Cortex of kidney (tissue), 1 donor: ENCODE data around the gene ANKRD55.
"Not testable (repeated sequence)": the region's sequence is repeated elsewhere in the genome, so short reads cannot be mapped to it uniquely, and the experiment has no call there.

ENCODE experiments used
- DNase-seq: peaks from one replicate; lab custom pipeline; 2025; lab: John Stamatoyannopoulos, UW

ANKRD55 gene

DNA sequence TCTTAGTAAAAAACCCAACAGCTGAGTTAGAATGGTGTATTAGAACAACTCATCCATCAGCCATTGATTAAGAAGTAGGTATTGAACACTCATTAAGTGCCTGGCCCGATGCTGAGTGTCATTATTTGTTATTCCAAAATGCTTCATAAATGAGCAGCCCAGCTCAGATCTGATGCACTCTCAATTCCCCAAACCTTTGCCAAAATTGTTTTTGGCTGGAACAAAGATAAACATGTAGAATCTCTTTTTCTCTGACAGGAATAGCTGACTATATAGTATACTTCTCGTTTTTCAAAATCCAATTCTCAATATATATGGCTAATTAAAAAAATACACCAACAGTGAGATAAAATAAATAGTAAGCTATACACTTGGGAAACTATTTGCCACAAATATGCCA lies 20.0 kb upstream of the ANKRD55 start:
- DNase-seq: no peak

- no peak for DNase-seq
These were observed 18.9 kb upstream of the ANKRD55 start for GRCh38 chr5:56251918-56252553.

DNA sequence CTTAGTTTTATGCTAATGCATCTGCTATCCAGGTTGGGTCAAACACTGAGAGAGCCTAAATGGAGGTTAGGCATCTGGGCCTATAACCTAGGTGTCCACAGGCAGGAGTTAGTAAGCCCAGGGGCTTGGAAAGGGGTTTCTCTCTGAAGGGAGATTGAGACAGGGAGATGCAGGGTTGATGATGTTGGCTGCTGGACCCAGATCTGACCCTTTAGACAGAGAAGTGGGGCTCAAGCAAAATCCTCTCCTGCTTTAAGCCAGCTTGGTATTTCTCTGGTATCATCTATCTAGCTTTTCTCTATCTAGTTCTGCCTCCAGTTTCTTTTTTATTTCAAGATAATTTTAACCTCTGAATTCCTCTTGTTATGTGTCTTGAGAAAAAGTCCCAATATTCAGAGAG lies 18.3 kb upstream of the ANKRD55 start:
- DNase-seq: no peak

DNA sequence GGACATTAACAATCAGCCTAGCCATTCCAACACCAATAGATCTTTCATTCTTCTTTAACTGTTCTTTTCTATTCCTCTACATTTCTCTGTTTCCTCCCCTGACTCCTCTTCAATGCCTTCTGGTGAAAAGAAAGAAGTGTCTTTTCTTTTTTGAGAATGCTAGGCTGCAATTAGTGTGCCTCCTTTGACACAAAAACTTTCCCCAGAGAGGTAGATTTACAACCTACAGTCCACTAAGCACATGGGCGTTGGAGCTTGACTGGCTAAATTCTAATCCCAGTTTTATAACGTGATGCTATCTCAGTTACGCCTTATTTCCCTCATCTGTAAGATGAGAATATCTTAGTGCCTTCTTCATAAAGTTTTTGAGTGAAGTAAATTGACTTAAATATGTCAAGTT lies 16.9 kb upstream of the ANKRD55 start:
- no peak for DNase-seq

GRCh38 chr5:56249085-56249484 lies 16.0 kb upstream of the ANKRD55 start:
- not testable (repeated sequence) for DNase-seq

DNA sequence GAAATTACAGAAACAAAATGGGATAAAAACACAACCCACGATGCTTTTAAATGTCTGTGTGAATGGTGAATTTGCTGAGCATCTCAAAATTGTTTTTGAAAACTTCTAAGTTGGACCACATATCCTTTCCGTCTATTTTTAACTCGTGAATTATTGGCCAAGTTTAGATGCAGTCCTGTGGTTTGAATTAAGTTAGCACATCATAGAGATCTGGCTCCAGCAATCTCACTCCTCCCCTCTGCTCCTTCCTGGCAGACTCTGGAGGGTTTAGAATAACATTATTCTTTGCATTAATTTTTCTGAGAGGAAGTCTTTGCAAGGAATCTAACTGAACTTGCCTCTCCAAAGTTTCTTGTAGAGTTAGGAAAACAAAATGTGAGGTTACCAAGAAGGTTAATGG lies 14.5 kb upstream of the ANKRD55 start:
- DNase-seq: no peak

DNA sequence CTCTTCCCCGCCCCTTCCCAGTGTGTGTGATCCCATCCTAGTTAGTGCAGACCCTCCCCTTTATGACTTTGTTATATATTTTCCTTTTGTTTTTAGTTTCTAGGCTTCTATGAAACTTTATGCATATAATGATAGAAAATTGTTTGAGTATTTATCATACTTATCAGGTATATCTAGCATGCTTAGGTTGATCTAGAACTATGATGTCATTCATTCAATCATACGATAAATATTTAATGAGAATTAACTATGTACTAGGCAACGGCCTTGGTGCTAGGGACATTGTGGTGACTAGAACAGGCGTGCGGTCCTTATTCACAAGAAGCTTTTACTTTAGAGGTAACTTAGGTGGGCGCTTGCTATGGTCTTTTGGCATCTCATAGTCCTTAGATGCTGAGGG lies 13.6 kb upstream of the ANKRD55 start:
- no peak for DNase-seq

GRCh38 chr5:56245481-56245880 lies 12.4 kb upstream of the ANKRD55 start:
- DNase-seq: no peak

DNA sequence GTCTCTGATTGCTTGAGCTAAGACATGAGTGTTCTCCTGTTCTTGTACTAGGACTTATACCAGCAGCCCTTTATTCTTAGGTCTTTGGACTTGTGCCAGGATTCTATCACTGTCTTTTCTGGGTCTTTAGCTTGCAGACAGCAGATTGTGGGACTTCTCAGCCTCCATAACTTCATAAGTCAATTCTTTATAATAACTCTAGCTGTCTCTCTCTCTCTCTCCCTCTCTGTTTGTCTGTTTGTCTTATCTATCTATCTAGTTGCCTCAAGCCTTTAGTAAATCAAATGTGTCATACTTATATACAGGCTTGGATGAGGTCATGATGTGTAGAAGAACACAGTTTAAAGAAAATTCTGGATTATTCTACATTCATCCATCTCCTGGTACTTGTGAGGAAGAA lies 11.5 kb upstream of the ANKRD55 start:
- DNase-seq: no peak

GRCh38 chr5:56242271-56242670 lies 9.1 kb upstream of the ANKRD55 start:
- not testable (repeated sequence) for DNase-seq

GRCh38 chr5:56232538-56232937 lies 592 bp downstream of the ANKRD55 start:
- DNase-seq: no peak

DNA sequence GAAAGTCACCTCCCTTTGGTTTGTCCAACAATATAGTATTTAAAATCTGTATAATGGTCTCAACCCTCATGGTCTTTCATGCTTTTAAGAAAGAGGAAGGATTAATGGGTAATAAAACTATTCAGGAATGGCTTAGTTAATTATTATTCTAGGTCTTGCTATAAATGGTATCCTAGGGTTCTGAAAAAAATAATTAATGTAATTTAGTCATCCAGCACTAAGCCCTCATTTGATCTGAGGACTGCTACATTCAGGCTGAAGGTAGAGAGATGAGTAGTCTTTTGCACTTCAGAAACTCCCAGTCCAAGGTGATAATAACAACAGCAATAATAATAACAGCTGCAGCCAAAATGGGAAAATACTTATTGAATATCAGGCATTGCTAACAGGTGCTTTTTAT lies 2.6 kb downstream of the ANKRD55 start:
- DNase-seq: no peak

GRCh38 chr5:56229111-56229510 lies 4.0 kb downstream of the ANKRD55 start:
- DNase-seq: no peak

DNA sequence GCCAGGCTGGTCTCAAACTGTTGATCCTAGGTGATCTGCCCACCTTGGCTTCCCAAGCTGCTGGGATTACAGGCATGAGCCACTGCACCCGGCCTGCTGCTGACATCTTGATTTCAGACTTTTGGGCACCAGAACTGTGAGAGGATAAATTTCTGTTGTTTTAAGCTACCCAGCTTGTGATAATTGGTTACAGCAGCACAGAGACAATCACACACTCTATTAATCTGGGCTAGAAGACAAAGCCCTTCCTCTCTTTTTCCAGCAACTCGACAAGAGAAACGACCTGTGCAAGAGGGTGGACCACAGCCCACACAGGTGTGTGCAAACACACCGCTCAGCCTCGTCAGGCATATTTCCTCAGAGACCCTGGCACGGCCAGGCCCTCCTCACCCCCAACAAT lies 4.5 kb downstream of the ANKRD55 start:
- no peak for DNase-seq

DNA sequence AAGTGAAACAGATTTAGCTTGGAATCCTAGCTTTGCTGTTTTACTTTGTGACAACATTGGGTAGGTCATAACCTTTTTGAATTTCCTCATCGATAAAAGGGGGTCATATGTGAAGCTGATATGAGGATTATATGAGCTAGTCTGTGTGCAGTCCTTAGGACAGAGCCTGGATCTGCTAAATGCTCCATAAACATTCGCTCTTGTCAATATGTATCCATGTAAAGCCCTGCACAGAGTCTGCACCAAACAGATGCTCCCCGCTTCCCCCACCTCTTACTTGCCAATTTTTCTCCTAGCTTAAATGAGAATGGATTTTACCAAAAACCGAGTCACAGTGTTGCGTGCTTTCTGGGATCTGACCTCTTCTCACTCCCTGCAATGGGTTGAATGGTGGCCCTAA lies 5.4 kb downstream of the ANKRD55 start:
- DNase-seq: no peak

GRCh38 chr5:56223298-56223697 lies 9.8 kb downstream of the ANKRD55 start:
- not testable (repeated sequence) for DNase-seq

GRCh38 chr5:56221601-56222000 lies 11.5 kb downstream of the ANKRD55 start:
- not testable (repeated sequence) for DNase-seq

DNA sequence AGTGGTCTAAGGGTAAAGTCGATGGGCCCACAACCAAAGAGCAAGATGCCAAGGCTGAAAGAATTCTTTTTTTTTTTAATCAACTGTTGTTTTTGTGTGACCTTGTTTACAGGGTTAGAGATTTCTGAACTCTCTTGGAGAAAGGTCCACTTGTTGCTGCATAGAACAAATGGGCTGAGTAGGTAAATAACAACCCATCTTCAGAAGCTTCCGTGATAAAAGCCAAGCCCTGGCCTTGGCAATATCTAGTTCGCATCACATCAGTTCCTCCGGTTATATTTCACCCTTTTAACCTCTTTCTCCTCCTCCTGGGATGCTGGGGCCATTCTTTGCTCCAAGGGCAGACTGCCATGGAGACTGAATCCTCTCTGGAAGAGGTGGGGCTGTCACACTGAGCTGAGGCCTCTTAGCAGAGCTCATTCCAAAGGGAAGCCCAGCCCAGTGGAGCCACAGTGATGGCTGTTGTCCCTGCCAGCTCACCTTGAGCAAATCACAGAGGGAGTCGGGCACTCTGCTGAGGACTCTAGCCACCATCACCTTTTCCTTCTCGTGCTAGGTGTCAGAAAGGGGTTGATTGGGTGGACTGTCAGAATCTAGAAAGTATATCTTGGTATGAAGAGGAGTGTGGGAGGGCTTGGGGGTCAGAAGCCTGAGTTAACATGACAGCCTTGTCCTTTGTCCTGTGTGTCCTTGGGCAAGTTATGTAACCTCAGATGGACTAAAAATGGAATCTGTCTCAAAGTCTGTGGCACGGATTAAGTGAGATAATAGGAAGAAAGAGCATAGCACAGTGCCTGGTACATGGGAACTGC lies 17.9 kb downstream of the ANKRD55 start:
- DNase-seq: no peak

DNA sequence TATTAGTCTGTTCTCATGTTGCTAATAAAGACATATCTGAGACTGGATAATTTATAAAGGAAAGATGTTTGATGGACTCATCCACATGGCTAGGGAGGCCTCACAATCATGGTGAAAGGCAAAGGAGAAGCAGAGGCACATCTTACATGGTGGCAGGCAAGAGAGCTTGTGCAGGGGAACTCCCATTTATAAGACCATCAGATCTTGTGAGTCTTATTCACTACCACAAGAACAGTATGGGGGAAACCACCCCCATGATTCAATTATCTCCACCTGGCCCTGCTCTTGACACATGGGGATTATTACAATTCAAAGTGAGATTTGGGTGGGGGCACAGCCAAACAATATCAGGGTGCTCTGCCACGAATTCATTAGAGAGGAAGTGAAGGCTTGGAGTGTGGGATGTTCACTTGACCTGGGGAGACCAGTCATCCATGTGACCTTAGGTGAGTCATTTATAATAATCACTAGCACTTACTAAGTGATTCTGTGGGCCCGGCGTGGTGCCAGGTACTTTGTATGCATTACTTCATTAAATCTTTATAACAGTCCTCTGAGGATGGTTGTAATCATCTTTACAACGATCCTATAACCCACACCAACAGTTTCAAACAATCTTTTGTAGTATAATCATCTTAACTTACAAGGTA lies 19.1 kb downstream of the ANKRD55 start:
- not testable (repeated sequence) for DNase-seq

GRCh38 chr5:56212130-56212879 lies 20.8 kb downstream of the ANKRD55 start:
- no peak for DNase-seq

DNA sequence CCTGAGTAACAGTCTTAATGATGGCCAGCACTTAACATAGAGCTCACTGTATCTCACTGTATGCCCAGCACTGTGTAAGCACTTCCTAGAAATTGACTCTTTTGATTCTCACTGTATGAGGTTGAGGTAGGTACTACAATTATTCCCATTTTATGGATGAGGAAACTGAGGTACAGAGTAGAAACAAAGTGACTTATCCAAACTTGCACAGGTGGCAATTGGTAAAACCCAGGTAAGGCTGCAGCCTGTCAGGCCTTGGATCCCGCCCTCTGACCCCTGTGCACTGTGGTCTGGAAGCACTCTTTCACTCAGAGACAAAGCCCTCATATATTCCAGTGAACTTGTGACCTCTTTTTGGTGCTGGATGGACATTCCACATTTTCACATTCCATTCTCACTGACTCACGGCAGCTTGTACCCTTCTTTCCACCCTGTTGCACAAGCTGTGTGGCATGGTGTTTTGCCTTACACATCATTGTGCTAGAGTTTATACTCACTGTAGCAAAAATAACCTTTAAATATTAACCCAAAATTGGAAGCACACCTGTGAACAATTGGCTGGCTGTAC lies 21.7 kb downstream of the ANKRD55 start:
- no peak for DNase-seq

GRCh38 chr5:56208681-56209080 lies 24.4 kb downstream of the ANKRD55 start:
- DNase-seq: no peak
